DMS114 treated with DMSO at 0.1 percent for 48 hours (cell line): Measurements from ENCODE around the gene SPRED2.

Experiments used
- DNase-seq: peaks from one replicate; lab custom pipeline; 2025; ENCODE audit not compliant: unreplicated experiment; lab: John Stamatoyannopoulos, UW

SPRED2 gene

GRCh38 chr2:65416945-65417344, 15.5 kb downstream of the SPRED2 start:
- DNase-seq: no peak

- no peak for DNase-seq
These were observed 16.1 kb downstream of the SPRED2 start for GRCh38 chr2:65416321-65416720.

- no peak for DNase-seq
These were observed 17.3 kb downstream of the SPRED2 start for GRCh38 chr2:65415091-65415490.

- DNase-seq: no peak
These were observed 18.8 kb downstream of the SPRED2 start for GRCh38 chr2:65413610-65414009.

GRCh38 chr2:65413106-65413505, 19.3 kb downstream of the SPRED2 start:
- DNase-seq: no peak

GRCh38 chr2:65411056-65411795, 21.2 kb downstream of the SPRED2 start:
- DNase-seq: no peak

GRCh38 chr2:65409045-65409444, 23.4 kb downstream of the SPRED2 start:
- no peak for DNase-seq

GRCh38 chr2:65407240-65407639, 25.2 kb downstream of the SPRED2 start:
- no peak for DNase-seq

- no peak for DNase-seq
These were observed 27.3 kb downstream of the SPRED2 start for GRCh38 chr2:65404988-65405697.

- DNase-seq: no peak
These were observed 28.9 kb downstream of the SPRED2 start for GRCh38 chr2:65403529-65403915.

- DNase-seq: no peak
These were observed 29.4 kb downstream of the SPRED2 start for GRCh38 chr2:65402780-65403528.

GRCh38 chr2:65402323-65402722, 30.1 kb downstream of the SPRED2 start:
- DNase-seq: no peak

GRCh38 chr2:65397122-65397521, 35.3 kb downstream of the SPRED2 start:
- DNase-seq: no peak

GRCh38 chr2:65396348-65397026, 35.9 kb downstream of the SPRED2 start:
- DNase-seq: no peak

- no peak for DNase-seq
These were observed 36.6 kb downstream of the SPRED2 start for GRCh38 chr2:65395621-65396347.

- no peak for DNase-seq
These were observed 38.5 kb downstream of the SPRED2 start for GRCh38 chr2:65393743-65394422.

- DNase-seq: no peak
These were observed 39.4 kb downstream of the SPRED2 start for GRCh38 chr2:65393046-65393445.

- no peak for DNase-seq
These were observed 39.8 kb downstream of the SPRED2 start for GRCh38 chr2:65392609-65393008.

- no peak for DNase-seq
These were observed 42.3 kb downstream of the SPRED2 start for GRCh38 chr2:65390134-65390533.

- DNase-seq: no peak
These were observed 42.9 kb downstream of the SPRED2 start for GRCh38 chr2:65389476-65389875.
